ENCODE results near the gene ELP5.

DNA sequence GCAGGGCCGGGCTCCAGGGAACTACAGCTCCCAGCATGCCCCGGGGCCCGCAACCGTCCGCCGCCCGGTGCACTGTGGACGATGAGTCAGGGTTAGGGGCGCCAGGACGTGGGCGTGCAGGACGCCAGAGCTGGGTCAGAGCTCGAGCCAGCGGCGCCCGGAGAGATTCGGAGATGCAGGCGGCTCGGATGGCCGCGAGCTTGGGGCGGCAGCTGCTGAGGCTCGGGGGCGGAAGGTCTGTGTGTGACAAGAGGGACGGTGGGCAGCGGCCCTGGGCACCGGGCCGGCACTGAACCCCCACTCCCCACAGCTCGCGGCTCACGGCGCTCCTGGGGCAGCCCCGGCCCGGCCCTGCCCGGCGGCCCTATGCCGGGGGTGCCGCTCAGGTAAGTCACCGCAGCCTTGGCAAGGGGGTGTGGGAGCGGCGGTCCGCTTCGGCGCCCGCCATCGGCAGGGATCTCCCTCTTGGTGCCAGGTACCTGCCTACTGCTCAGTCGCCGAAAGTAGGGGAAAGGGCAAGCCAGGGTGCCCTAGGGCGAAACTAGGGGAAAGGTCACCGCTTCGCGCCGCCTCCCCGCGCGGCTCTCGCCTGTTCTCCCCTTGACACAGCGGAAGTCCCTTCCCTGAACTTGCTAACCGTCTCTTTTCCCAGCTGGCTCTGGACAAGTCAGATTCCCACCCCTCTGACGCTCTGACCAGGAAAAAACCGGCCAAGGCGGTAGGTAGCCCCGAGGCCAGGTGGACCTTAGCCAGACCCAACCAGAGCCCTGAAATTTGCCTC lies 32.0 kb upstream of the ELP5 start, which contains the start of the genes ACADVL and DLG4:
- TF ChIP-seq, protein P1, sequence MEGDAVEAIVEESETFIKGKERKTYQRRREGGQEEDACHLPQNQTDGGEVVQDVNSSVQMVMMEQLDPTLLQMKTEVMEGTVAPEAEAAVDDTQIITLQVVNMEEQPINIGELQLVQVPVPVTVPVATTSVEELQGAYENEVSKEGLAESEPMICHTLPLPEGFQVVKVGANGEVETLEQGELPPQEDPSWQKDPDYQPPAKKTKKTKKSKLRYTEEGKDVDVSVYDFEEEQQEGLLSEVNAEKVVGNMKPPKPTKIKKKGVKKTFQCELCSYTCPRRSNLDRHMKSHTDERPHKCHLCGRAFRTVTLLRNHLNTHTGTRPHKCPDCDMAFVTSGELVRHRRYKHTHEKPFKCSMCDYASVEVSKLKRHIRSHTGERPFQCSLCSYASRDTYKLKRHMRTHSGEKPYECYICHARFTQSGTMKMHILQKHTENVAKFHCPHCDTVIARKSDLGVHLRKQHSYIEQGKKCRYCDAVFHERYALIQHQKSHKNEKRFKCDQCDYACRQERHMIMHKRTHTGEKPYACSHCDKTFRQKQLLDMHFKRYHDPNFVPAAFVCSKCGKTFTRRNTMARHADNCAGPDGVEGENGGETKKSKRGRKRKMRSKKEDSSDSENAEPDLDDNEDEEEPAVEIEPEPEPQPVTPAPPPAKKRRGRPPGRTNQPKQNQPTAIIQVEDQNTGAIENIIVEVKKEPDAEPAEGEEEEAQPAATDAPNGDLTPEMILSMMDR (IDR thresholded peaks at IDR 0.05) = no peak
- TF ChIP-seq POLR2A (IDR thresholded peaks at IDR 0.05) = peak; percentile 92 to 93 (median 93)

Data from body of pancreas (tissue), 4 donors.